CD4-positive, alpha-beta T cell treated with Interleukin-6 for 4 hours (primary cell): ENCODE measurements around the gene FTO.

Experiments
- DNase-seq: peaks from one replicate; pipeline ENCODE4 v3.0.0-alpha.2; 2020; ENCODE audit warnings: mixed read lengths

Gene FTO

GRCh38 chr16:53908731-53909130 is 204.8 kb downstream of the FTO start:
- no peak for DNase-seq

DNA sequence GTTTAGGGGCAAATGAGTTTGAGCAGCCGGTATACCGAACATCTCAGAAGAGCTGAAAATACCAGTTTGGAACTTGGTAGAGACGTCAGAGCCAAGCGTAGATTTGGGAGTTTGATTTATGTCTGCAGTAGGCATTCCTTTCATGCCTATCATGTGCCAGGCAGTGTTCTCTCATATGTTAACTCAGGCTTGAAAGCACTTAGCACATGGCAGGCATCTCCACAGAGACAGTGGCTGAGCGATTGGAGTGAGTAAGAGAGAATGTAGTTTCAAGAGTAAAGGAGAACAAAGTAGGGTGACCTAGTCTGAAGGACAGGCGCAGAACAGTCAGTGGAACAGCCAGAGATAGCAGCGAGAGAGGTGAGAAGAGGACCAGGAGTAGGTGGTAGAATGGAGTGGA is 207.0 kb downstream of the FTO start:
- DNase-seq: no peak

DNA sequence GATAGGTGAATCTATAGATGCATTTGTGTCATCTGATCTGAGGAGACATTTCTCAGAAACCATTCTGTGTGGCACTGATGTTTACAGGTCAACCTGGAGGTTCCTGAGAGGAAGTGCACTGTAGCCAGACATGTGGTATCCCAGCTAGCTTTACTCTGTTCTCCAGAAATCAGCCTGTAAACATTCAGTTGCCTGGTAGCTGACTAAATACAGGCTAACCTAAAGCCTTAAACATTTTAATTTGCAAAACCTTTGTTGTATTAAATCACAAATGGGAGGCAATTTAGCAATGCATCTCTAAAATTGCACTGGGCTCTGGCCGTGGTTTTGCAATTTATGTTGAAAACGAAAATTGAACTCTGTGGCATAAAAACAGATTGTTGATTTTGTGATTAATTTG is 207.6 kb downstream of the FTO start:
- DNase-seq: no peak

DNA sequence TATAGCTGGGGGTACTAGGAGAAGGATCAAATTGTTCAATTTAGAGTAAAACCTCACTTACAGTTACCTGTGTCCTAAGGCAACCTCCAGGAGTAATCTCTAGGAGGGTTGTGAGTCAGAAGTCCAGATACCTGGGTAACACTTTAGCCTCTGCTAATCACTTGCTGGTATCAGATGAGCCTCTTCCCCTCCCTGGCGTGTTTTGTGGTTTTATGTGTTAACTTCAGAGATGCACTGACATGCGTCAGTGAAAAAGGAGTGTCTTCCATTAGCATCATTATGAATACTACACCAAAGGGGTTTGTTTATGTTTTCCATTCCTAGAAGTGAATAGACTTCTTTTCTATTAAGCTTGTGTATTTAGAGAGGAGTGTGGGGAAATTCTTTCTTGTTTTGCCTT is 208.2 kb downstream of the FTO start:
- DNase-seq: peak; percentile 31

DNA sequence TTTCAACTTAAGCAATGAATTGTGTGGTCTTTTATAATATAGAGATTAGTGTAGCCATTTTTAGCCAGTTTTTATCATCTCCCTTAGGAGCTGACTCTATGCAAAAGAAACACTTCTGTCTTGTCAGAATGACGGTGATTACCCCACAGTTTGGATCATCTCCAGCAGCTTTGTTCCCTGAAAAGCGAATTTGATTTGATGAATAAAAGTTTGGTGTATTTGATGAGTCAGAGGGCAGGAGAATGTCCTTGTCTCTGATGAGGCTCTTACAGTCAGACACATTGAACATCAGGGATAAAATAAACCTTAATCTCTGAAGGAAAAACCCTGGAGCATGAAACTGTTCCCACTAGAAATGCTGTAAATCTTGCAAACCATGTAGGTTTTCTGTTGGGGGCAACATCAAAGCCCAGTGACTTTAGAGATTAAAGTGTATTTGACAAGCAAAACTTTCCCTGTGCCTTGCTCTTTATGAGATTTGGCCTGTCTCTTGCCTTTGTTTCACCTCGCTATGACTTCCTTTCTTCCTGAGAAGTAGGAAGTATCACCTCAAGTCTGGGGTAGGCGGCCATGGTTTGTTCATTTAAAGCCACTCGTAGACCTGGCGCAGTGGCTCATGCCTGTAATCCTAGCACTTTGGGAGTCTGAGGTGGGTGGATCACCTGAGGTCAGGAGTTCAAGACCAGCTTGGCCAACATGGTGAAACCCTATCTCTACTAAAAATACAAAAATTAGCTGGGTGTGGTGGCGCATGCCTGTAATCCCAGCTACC is 209.3 kb downstream of the FTO start:
- no peak for DNase-seq

DNA sequence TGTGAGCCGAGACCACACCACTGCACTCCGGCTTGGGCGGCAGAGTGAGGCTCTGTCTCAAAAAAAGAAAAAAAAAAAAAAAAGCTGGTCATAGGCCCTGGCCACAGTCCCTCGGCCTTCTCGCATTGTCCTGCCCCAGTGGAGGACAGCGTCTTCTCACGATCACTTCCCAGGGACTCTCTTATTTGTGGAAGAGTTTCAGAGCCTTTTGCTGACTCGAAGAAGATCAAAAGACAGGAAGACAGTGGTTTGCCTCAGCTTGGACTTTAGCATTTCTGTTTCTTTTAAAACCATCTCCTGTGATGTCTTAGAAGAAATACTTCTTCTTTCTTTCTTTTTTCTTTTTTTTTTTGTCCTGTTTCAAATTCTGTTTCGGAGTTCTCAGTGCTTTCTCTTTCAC is 210.0 kb downstream of the FTO start:
- DNase-seq: no peak

DNA sequence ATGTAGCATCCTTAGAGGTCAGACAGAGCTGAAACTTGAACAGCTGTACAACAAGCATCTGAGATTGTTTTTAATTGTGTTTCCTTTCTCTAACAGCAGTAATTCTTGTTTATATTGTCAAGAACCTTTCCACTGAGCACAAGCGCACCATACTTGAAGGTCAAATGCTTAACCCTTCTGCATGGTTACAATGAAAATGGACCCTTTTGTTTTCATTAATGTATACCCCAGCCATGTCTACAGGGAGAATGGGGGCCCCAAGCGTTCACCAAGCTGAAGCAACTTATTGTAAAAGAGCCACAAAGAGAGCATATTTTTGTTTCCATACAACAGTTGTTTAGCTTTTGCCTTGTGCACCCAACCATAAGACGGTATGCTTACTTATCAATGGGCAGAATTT is 210.8 kb downstream of the FTO start:
- DNase-seq: no peak

DNA sequence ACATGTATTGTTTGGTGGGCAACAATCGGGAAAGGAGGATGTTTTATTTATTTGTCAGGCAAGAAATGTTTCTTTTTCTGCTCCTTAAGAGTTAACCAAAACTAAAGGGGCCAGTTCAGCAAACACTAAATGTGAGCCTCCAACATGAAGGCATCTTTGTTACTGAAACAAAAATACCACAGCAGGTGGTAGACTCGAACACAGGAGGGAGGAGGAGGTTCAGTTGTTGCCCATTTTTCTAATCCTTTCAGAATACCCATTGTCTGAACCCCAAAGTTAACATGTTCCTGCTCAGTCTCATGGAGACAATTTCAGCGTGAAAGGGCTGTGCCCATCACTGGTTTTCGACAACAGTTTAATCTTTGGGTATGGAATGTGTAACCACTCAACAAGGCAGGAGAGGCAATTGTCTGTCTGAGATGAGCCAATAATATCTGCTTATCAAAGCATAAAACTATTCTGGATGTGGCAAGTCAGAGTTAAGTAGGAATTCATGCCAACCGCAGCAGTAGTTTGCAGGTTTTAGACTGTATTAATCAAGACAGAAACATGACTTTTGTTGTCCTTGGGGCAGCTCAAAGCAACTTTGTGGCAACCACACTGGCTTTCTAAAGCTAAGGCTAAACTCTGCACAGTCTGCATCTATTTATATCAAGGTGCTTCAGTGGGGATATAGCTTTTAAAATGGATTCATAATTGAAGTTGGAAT is 211.7 kb downstream of the FTO start:
- no peak for DNase-seq

GRCh38 chr16:53920988-53921387 is 217.0 kb downstream of the FTO start:
- no peak for DNase-seq

DNA sequence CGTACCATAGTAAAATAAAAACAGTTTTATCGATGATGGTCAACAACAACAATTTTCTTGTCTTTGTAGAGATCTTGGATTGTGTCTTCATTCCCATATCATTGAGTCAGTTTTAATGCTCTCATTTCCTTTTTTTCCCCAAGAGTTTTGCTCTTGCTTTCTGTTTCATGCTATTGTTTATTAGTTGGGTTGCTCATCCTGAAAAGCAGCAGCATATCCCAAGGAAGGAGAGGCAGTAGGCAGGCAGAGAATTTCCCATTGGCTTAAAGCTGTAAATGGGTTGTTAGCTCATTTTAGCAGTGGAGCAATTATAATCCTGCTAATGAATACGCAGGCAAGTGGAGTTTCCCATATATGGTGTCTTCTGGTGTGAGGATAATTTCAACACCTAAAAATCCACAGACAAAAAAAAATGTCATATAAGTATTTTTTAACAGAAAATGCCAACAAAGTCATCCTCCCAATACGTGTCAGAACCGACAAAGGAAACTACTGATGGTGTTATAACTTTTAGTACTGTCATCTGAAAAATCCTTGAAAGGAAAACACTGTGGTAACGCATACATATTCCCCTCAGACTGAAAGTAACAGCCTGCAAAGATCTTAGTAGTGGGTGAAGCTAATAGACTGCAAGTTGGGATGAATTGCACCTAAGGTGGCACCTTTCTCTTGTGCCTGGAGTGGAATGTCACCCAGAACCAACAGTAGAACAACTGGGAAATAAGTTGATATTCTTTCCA is 218.3 kb downstream of the FTO start:
- DNase-seq: no peak

DNA sequence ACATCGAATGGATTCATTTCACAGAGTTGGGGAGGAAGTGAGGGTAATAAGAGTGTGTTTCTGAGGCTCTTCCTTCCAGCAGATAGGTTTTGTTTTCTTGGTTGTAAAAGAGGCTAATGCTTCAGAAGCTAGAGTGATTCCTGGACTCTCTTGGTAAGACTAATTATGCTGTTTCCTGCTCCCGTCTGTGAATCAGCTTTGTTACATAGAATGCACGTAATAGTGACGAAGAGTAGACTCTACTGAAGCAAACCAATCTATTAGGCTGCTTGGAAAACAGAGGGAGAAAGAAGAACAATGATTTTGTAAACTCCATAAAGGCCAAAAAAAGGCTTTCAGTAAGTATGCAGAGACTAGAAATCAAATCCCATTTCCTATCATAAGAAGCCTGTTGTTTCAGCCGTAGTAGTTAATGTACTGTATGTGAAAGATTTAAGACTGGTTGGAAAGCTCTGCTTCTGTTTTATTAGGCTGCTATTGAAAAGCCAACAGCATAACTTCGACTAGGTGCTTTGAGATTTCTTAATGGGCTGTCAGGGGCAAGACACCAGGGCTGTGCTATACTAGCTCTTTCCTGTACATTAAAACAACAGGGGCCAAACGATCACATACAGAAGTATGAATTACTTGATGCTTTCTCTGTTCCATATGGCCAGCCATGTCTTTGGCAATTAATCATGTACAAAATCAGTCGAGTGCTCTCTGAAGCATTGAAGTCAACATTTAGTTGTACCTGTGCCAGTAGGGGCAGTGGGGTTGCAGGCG is 219.0 kb downstream of the FTO start:
- DNase-seq: no peak

GRCh38 chr16:53924331-53925106 is 220.6 kb downstream of the FTO start:
- no peak for DNase-seq

- no peak for DNase-seq
Measured at GRCh38 chr16:53925107-53925410, 221.1 kb downstream of the FTO start.

- DNase-seq: no peak
Measured at GRCh38 chr16:53925526-53925925, 221.6 kb downstream of the FTO start.

DNA sequence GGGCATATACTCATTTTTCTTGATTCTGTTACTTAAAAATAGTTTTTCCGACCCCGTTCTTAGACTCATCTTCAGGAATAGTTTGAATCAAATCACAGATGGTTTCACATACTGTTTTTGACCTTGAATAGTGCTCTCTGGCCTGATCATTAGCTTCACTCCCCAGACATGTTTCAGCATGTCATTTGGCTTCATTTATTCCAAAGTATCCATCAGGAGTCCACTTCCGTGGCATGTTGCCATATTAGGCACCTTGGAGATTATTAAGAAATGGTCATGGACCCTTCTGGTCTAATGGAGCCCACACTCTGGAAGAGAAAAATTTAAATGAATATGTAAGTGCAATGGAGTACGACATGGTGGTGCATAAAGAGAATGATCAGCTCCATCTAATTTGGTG is 222.3 kb downstream of the FTO start:
- no peak for DNase-seq

GRCh38 chr16:53932975-53933374 is 229.0 kb downstream of the FTO start:
- no peak for DNase-seq

- DNase-seq: no peak
Measured at GRCh38 chr16:53933407-53933806, 229.5 kb downstream of the FTO start.

GRCh38 chr16:53936052-53936451 is 232.1 kb downstream of the FTO start:
- no peak for DNase-seq

DNA sequence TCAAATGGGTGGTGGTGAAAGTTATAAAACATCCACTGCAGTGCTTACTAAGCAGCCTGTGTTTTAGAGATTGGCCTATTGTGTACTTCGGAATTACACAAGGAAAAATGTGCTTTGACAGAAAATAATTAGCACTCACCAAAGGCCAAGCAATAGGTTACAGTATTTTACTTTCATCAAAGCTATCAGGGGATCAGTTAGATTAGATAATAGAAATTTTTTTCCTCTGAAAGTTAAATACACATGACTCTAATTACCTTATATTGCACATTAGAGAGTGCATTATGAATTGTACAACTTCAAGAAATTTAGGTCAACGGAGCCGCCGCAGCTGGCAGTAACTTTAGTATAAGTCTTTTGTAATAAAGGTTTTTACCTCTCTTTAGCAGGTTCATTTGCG is 232.6 kb downstream of the FTO start:
- no peak for DNase-seq

- DNase-seq: no peak
Measured at GRCh38 chr16:53937161-53937880, 233.4 kb downstream of the FTO start.

- no peak for DNase-seq
Measured at GRCh38 chr16:53944025-53944424, 240.1 kb downstream of the FTO start.

- no peak for DNase-seq
Measured at GRCh38 chr16:53945996-53946395, 242.0 kb downstream of the FTO start.
